OCI-LY7 (cell line): ENCODE data around the gene CCBE1. TPM values are rescaled to one million over a fixed set of nuclear protein-coding genes. Genes with fewer than 3 reads are reported as not detected.

Experiments used
- BruUV-seq: library from RNA; stranded (reverse); fragments of 400-500 nt; replicated peaks from 2 replicates; lab custom pipeline; 2021; lab: Mats Ljungman, UMichigan
- CTCF ChIA-PET: fragments of 300-600 bp; sonication (Branson Sonifier 250); formaldehyde crosslinking; loops from one replicate; lab custom pipeline; 2022; ENCODE audit warnings: antibody characterized with exemption; ENCODE audit not compliant: unreplicated experiment; lab: Charles Lee
- POLR2A ChIA-PET: fragments of 300-600 bp; sonication (Branson Sonifier 250); formaldehyde crosslinking; loops from one replicate; lab custom pipeline; 2022; ENCODE audit warnings: antibody characterized with exemption; lab: Charles Lee
- DNase-seq: peaks from one replicate; pipeline ENCODE4 v3.0.0-alpha.2; 2015; ENCODE audit warnings: low spot score
- H2AFZ ChIP-seq: fragments of 200-600 bp; sonication (generic), shearing (Covaris generic); 2 replicates; pipeline ENCODE4 v1.6.1; 2014; ENCODE audit warnings: mild to moderate bottlenecking, antibody characterized with exemption, low read length, moderate library complexity
- H3K27ac ChIP-seq: fragments of 200-600 bp; sonication (generic); 2 replicates; pipeline ENCODE4 v1.5.1; 2014; ENCODE audit warnings: mixed run types, low read depth, mild to moderate bottlenecking, moderate library complexity, low read length, inconsistent platforms; ENCODE audit not compliant: poor library complexity, severe bottlenecking
- H3K36me3 ChIP-seq: fragments of 200-600 bp; sonication (generic); 2 replicates; pipeline ENCODE4 v1.6.1; 2014; ENCODE audit warnings: mild to moderate bottlenecking, antibody characterized with exemption, low read length, moderate library complexity, mixed read lengths; ENCODE audit not compliant: insufficient read depth
- H3K4me1 ChIP-seq: fragments of 200-600 bp; sonication (generic); 2 replicates; pipeline ENCODE4 v1.5.1; 2014; ENCODE audit warnings: mild to moderate bottlenecking, low read length; ENCODE audit not compliant: insufficient read depth, poor library complexity, severe bottlenecking
- H3K4me2 ChIP-seq: fragments of 200-600 bp; sonication (generic); 2 replicates; pipeline ENCODE4 v1.6.1; 2014; ENCODE audit warnings: mild to moderate bottlenecking, low read length
- H3K4me3 ChIP-seq: fragments of 200-600 bp; sonication (generic); 2 replicates; pipeline ENCODE4 v1.5.1; 2014; ENCODE audit warnings: mild to moderate bottlenecking, low read depth, low read length; ENCODE audit not compliant: poor library complexity, severe bottlenecking
- H3K79me2 ChIP-seq: fragments of 200-600 bp; sonication (generic); 2 replicates; pipeline ENCODE4 v1.6.1; 2016; ENCODE audit warnings: low read depth, mild to moderate bottlenecking, low read length, moderate library complexity, mixed read lengths; ENCODE audit not compliant: insufficient read depth
- H3K9me2 ChIP-seq: fragments of 200-600 bp; sonication (generic); 2 replicates; pipeline ENCODE4 v1.6.1; 2016; ENCODE audit warnings: mild to moderate bottlenecking, low read length, mixed read lengths; ENCODE audit not compliant: insufficient read depth
- H3K9me3 ChIP-seq: fragments of 200-600 bp; sonication (generic); 2 replicates; pipeline ENCODE4 v1.6.1; 2014; ENCODE audit warnings: mild to moderate bottlenecking, mixed run types, low read length, mixed read lengths
- H4K20me1 ChIP-seq: fragments of 200-600 bp; sonication (generic); 2 replicates; pipeline ENCODE4 v1.6.1; 2014; ENCODE audit warnings: mild to moderate bottlenecking, antibody characterized with exemption, low read length, moderate library complexity, mixed read lengths; ENCODE audit not compliant: insufficient read depth
- EZH2phosphoT487 ChIP-seq: fragments of 200-600 bp; sonication (generic); IDR thresholded peaks from 2 replicates; pipeline ENCODE4 v1.6.1; 2018; ENCODE audit warnings: low read depth, borderline replicate concordance, mild to moderate bottlenecking, mixed run types, antibody characterized with exemption, low read length, moderate library complexity, mixed read lengths
- intact Hi-C: fragments of 100-400 bp; cut with micrococcal nuclease; formaldehyde crosslinking; loops from one replicate; pipeline ENCODE4 v1.10.0; 2022; ENCODE audit not compliant: unreplicated experiment
- total RNA-seq, 2 experiments: library from RNA; depleted of rRNA in 1 of 2; stranded (reverse); fragments of >200 nt in 1 of 2; shearing (Covaris generic) in 1 of 2; gene quantifications; 2 replicates each; pipeline ENCODE4 v1.2.3, GENCODE V29; 2014 to 2022
- TF ChIP-seq, protein P1 (sequence below): fragments of 200-600 bp; sonication (generic); conservative IDR thresholded peaks from 2 replicates; pipeline ENCODE4 v1.5.1; 2014; ENCODE audit warnings: mild to moderate bottlenecking, antibody characterized with exemption, low read length, moderate library complexity, mixed read lengths

The CCBE1 gene
- total RNA-seq, 2 experiments from 2014 or later, result 0.16 to 0.70 TPM

DNA sequence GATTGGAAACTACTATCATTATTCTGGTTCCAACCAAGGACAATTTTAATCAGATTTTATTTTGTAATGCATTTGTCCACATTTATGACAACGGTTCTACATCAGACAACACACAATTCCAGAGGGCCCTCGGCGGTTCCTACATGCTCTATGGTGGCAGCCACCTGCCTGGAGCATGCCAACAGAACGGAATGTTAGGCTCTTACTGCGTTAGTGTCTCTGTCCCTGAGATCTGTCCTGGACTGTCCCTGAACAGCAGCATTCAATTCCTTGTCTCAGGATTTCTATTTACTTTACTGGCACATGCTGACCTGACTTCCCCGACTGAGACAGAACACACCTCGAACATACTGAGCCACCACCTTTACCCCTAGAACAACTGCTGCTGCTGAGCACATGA is 117.7 kb downstream of the CCBE1 start:
- Histone ChIP-seq H3K4me2 (no peak overlapping the region), H2AFZ (no peak overlapping the region), H3K9me3 (no peaks in the 10 kb centered on the region), H3K4me1 (no peaks in the 10 kb centered on the region), H4K20me1 (no peaks in the 10 kb centered on the region), H3K36me3 (no peaks in the 10 kb centered on the region), H3K4me3 (no peak overlapping the region), H3K27ac (no peak overlapping the region), H3K79me2 (no peaks in the 10 kb centered on the region), H3K9me2 (no peaks in the 10 kb centered on the region)
- no TSS peak for BruUV-seq
- no peak for DNase-seq
- TF ChIP-seq EZH2phosphoT487, result no peak
- TF ChIP-seq, protein P1, sequence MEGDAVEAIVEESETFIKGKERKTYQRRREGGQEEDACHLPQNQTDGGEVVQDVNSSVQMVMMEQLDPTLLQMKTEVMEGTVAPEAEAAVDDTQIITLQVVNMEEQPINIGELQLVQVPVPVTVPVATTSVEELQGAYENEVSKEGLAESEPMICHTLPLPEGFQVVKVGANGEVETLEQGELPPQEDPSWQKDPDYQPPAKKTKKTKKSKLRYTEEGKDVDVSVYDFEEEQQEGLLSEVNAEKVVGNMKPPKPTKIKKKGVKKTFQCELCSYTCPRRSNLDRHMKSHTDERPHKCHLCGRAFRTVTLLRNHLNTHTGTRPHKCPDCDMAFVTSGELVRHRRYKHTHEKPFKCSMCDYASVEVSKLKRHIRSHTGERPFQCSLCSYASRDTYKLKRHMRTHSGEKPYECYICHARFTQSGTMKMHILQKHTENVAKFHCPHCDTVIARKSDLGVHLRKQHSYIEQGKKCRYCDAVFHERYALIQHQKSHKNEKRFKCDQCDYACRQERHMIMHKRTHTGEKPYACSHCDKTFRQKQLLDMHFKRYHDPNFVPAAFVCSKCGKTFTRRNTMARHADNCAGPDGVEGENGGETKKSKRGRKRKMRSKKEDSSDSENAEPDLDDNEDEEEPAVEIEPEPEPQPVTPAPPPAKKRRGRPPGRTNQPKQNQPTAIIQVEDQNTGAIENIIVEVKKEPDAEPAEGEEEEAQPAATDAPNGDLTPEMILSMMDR, result no peak
- intact Hi-C loops, result no loop called here
- ChIA-PET CTCF (no interaction called here), POLR2A (no interaction called here)

DNA sequence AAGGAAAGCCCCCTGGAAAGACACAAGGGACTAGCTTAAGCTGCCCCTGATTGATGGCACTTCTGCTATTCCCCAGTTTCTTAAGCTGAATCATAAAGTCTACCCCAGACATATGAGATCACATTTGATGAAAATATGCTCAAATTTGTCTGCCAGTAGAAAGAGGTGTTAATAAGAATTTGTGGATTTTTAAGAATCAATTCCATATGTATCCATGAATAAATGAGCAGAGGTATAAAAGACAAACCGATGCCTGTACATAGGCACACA is 119.9 kb downstream of the CCBE1 start:
- POLR2A ChIA-PET, result no interaction called here

DNA sequence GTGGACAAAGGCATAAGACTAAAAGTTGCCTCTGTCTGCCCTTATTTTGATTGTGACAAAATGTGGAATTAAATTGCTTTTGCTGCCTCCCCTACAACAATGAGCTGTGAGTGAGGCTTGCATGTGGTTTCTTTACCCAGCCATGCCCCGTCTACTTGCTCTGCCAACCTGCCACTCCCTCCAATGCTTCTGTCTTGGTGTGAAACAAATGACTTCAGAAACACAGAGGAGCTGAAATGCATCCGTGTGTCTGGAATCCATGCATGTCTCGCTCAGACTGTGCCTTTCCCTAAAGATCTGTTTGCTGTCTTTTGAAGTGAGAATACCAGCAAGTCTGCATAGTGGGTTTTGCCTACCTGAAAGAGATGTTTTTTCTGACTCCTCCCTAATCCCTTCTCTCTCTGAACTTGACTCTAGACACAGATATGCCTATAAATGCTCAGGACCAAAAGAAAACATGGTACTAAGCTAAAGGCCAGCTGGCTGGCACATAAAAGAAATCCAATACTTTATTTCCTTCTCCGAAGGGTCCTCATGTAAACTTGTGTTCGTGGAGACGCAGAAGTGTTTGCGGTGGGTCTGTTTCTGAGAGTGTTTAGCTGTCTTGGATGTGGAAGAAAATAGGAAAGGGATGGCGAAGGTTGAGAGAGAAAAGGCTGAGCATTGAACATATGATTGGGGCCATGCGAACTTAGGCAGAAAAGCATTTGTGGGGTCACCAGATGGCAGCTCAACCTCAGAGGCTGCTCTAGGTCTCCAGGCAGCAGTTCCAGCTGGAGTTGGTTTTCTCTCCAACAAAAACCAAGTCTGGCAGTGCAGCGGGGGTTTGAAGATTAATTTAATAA is 120.5 kb downstream of the CCBE1 start:
- no TSS peak for BruUV-seq
- Histone ChIP-seq H3K79me2 (no peaks in the 10 kb centered on the region), H3K9me3 (no peaks in the 10 kb centered on the region), H3K4me3 (no peak overlapping the region), H3K36me3 (no peaks in the 10 kb centered on the region), H3K4me2 (no peak overlapping the region), H3K27ac (no peak overlapping the region), H3K9me2 (no peaks in the 10 kb centered on the region), H3K4me1 (no peaks in the 10 kb centered on the region), H4K20me1 (no peaks in the 10 kb centered on the region), H2AFZ (no peak overlapping the region)
- TF ChIP-seq, protein P1, result no peak
- TF ChIP-seq EZH2phosphoT487, result no peak
- POLR2A ChIA-PET, result no interaction called here
- CTCF ChIA-PET, result no interaction called here
- no peak for DNase-seq
- intact Hi-C loops, result no loop called here

More for the DNA sequence above, 119.9 kb downstream of the CCBE1 start:
- Histone ChIP-seq H3K79me2 (no peaks in the 10 kb centered on the region), H3K9me2 (no peaks in the 10 kb centered on the region), H3K4me3 (no peak overlapping the region), H3K27ac (no peak overlapping the region), H3K4me2 (no peak overlapping the region), H3K36me3 (no peaks in the 10 kb centered on the region), H3K4me1 (no peaks in the 10 kb centered on the region), H3K9me3 (no peaks in the 10 kb centered on the region), H4K20me1 (no peaks in the 10 kb centered on the region), H2AFZ (no peak overlapping the region)
- no TSS peak for BruUV-seq
- CTCF ChIA-PET, result no interaction called here
- DNase-seq, result no peak
- no peak for TF ChIP-seq EZH2phosphoT487
- TF ChIP-seq, protein P1, result no peak
- intact Hi-C loops, result no loop called here
